Kidney epithelial cell (primary cell): ENCODE measurements around the gene PPIL4. TPM values are rescaled to one million over a fixed set of nuclear protein-coding genes. Genes with fewer than 3 reads are reported as not detected.
"Not testable (repeated sequence)": the region's sequence is repeated elsewhere in the genome, so short reads cannot be mapped to it uniquely, and the experiment has no call there.

Experiments used
- DNase-seq: peaks from one replicate; pipeline ENCODE4 v3.0.0-alpha.2; 2010; ENCODE audit warnings: low read depth
- H3K27me3 ChIP-seq: 2 replicates; pipeline ENCODE4 v1.6.0; 2011; ENCODE audit warnings: low read length; ENCODE audit not compliant: control insufficient read depth, insufficient read depth
- H3K36me3 ChIP-seq: 2 replicates; pipeline ENCODE4 v1.5.1; 2011; ENCODE audit warnings: low read length; ENCODE audit not compliant: control insufficient read depth, insufficient read depth
- H3K4me3 ChIP-seq: 2 replicates; pipeline ENCODE4 v1.5.1; 2011; ENCODE audit warnings: low read depth, mild to moderate bottlenecking, control low read depth, low read length
- CTCF ChIP-seq: IDR thresholded peaks from 2 replicates; pipeline ENCODE4 v1.5.1; 2011; ENCODE audit warnings: mild to moderate bottlenecking, moderate library complexity, low read length, control low read depth, inconsistent platforms; ENCODE audit not compliant: insufficient read depth, poor library complexity, severe bottlenecking
- total RNA-seq: library from RNA; depleted of rRNA; stranded (reverse); fragments of >200 nt; gene quantifications from 2 replicates; pipeline ENCODE4 v1.2.3, GENCODE V29; 2015

Gene PPIL4
- total RNA-seq, 1 donor from 2014 or later = 34.6 TPM

- H3K27me3 ChIP-seq = no peaks in the 10 kb centered on the region
These were observed 84.2 kb downstream of the PPIL4 start for GRCh38 chr6:149461670-149462069.

GRCh38 chr6:149460249-149460648, 85.6 kb downstream of the PPIL4 start:
- H3K27me3 ChIP-seq, H3K36me3 ChIP-seq, H3K4me3 ChIP-seq, DNase-seq: not testable (repeated sequence)

More at GRCh38 chr6:149461670-149462069, 84.2 kb downstream of the PPIL4 start:
- DNase-seq = no peak
- no peak for TF ChIP-seq CTCF
- H3K36me3 ChIP-seq = no peaks in the 10 kb centered on the region
- no peak overlapping the region for H3K4me3 ChIP-seq

- Histone ChIP-seq H3K27me3 (no peaks in the 10 kb centered on the region), H3K36me3 (no peaks in the 10 kb centered on the region), H3K4me3 (no peak overlapping the region)
- no peak for DNase-seq
- no peak for TF ChIP-seq CTCF
These were observed 86.1 kb downstream of the PPIL4 start for GRCh38 chr6:149459761-149460160.

GRCh38 chr6:149458806-149459205, 87.0 kb downstream of the PPIL4 start:
- Histone ChIP-seq H3K36me3 (no peaks in the 10 kb centered on the region), H3K27me3 (no peaks in the 10 kb centered on the region), H3K4me3 (no peak overlapping the region)
- DNase-seq = no peak
- TF ChIP-seq CTCF = no peak

DNA sequence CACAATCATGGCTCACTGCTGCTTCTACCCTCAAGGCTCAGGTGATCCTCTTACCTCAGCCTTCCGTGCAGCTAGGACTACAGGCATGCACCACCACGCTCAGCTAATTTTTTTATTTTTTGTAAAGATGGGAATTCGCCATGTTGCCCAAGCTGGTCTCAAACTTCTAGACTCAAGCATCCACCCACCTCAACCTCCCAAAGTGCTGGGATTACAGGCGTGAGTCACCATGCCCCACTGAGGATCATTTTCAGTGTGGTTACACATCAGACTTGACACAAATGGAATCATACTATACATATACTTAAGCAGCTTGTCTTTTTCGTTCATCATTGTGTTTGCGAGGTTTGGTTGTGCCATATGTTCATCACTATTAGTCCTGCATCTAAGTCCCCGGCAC, 87.6 kb downstream of the PPIL4 start:
- no peak for TF ChIP-seq CTCF
- Histone ChIP-seq H3K27me3 (no peaks in the 10 kb centered on the region), H3K36me3 (no peaks in the 10 kb centered on the region), H3K4me3 (no peak overlapping the region)
- DNase-seq = no peak

- DNase-seq = no peak
- Histone ChIP-seq H3K27me3 (no peaks in the 10 kb centered on the region), H3K36me3 (no peaks in the 10 kb centered on the region), H3K4me3 (no peak overlapping the region)
- TF ChIP-seq CTCF = no peak
These were observed 88.4 kb downstream of the PPIL4 start for GRCh38 chr6:149457316-149457884.
